ENCODE measurements around the gene MRTFA.

MRTFA gene

DNA sequence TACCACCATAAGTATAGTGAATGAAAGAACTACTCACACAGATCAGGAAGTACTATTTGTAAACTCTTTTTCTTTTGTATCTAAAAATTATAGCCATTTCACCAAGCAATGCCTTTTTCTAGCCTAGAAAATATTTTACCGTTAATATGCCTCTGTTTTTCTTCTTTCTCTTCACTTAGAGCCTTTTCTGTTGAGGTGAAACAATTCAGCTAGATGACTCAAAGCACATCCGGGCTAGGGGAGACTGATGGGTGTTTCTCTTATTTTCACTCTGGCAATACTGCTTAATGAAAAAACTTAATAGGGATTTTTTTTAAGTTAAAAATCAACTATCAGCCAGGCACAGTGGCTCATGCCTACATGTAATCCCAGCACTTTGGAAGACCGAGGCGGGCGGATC lies 172.8 kb downstream of the MRTFA start:
- no peak for DNase-seq (ENCODE audit: low read depth in 2 of 2)

DNA sequence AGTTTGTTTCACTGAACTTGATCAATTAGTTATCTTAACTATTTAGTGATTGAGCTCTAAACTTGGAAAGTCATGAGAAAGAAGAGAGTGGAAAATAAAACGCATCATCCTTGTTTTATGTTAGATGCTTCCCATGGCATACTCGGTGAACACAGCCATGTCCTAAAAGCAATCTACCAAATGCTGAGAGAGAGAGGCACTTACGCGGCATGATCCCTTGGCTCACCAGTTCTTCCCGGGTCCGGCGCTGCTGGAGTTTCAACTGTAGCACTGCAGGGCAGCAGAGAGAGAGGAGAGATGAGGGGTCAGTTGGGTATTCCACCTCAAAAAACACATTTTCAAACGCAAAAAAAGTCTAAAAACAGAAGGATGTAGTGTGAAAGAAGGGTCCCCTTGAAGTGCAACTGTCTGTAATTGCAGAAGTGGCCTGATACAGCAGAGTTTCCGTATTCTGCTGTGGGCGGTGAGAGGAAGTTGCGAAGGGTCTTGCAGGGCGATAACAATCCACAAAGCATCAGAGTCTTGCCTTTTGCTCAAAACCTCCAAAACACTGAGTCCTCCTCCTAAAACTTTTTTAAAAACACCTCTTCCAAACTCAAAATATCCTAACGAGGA lies 173.4 kb downstream of the MRTFA start:
- no peak for DNase-seq (ENCODE audit: low read depth in 2 of 2)

DNA sequence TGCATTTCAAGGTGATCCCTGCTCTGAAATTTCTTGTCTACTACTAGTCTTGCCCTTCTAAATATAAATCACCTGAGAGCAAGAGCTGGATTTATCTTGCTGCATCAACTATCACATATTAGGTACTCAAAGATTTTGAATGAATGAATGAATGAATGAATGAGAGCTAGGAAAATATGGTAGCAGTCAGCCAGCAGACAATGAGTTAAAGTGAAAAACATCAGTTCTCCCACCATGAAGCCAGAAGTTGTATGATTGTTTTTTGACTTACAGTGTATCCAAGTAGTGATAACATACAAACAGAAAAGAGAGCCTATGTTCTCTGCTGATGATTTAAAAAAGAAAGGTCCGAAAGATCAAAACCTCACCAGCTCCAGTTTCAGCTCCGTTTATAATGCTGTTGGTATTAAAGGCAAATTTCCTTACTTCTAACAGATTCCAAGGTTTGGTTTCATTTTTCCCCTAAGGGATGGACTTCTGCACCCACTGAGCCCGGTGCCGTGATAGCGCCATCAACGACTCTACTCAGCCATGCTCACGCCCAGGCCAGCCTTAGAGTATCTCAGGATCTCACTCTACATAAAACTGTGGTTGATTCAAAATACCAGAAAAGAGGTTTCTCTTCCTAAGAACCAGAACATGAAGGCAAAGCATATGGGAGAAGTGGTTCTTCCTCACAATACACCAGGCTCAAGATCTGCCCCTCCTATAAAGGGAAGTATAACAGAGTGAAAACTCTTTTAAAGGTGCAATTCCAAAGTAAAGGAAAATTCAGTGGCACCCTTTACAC lies 174.1 kb downstream of the MRTFA start:
- DNase-seq (ENCODE audit: low read depth in 2 of 2), result no peak

DNA sequence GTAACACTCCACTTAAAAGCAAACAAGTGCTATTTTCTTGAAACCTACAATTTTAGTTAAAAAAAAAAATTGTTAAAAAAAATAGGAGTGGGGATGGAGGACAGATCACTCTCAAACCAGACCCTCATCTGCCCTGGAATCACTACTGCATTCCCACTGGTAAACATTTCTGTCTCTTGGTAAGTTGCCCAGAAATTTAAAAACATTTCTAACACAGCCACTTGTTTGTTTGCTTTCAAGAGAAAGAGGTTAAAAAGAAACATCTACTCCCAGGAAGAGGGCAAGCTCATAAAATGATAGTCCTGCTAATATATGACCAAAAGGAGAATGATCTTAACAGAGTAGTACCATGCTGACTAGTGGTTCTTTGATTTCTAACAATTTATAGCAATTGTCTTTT lies 182.8 kb downstream of the MRTFA start:
- DNase-seq (ENCODE audit: low read depth in 2 of 2), result no peak

DNA sequence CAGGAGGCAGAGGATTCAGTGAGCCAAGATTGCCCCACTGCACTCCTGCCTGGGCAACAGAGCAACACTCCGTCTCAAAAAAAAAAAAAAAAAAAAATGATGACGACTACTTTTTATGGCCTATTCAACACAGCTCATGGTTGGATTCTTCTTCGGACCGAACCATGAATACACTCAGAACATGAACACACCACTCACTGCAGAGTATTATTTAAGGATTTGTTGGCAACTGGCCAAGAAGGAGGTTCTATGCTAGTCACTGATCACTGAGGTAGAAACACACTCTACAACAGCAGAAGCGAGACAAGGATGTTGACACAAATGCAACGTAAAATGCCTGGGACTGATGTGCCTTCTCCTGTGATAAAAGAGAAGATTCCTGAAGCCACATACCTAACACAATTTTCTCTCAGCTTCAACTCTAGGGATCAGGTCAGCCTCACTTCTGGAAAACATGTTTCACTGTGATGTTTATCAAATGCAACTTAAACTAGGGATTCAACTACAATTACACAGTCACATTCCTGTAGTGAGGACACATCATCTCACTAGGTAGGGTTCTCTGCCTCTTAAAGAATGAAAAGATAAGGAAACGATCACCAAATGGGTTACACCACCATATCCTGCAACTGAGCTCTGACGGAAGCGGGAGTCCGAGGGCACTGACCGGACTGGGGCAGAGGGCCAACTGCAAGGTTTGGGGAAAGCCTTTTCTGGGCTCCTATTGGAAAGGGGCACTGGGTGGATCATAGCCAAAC lies 183.6 kb downstream of the MRTFA start:
- DNase-seq (ENCODE audit: low read depth in 2 of 2), result no peak

DNA sequence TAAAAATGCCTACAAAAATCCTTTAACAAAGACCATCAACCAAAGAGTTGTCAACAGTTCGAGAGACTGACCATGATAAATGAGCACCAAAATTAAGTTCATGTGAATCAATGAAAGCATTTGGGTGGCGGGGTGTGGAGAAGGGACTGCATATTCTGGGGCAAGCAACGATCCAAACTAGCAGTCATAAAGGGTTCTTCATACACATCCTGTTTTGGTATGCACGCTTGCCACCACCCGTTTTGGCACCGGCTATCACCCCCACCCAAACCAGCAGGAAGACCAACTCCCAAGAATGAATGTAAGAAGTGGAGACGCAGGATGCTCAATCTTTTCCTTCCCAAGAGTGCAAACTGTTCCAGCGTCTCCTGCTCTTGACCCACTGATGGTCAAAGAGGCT lies 185.3 kb downstream of the MRTFA start:
- no peak for DNase-seq (ENCODE audit: low read depth in 2 of 2)

DNA sequence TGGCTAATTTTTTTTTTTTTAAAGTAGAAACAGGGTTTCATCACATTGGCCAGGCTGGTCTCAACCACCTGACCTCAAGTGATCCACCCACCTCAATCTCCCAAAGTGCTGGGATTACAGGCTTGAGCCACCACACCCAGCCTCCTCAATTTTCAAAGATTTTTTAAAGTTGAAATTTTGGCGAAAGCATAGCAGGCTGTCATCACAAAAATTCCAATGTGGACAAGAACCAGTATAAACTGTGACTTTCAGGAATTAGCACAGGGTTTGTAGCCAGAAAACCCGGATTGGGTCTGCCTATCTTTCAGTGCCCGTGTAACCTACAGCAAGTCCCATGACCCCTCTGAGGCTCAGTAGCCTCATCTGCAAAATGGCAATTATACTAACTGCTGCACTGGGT lies 185.9 kb downstream of the MRTFA start:
- no peak for DNase-seq (ENCODE audit: low read depth in 2 of 2)

DNA sequence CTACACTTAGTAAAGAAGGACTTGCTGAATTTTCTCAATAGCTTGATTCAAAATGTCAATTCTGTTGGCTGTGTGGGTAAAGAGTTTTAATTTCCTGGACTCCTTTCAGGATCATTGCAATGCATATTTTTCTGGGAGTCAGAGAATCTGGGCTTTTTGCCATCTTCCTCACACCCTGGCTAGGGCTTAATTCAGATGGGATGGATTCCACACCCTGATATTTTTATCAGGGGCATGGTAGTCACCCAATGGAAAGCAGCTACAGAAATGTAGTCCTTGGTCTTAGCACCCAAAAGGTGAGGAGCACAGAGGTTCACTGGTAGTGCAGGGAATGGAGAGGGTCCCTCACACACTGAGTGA lies 186.9 kb downstream of the MRTFA start:
- DNase-seq (ENCODE audit: low read depth in 2 of 2), result no peak

DNA sequence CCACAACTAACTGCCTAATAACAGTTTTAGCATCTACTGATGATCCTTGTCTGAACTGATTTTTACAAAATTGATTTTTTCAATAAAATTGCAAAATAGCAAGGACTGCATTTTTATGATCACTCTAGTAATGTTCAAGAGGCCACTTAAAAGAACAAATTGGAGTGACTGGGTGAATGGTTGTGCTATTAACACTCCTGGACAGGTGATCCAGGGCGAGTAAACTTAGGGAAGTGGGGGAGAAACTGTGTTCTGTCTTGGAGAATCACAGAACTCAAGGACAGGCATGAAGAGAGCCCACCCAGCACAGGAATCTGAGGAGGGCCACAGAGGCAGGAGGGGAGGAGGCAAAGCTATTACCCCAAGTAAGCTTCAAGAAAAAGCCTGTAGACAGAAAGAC lies 190.3 kb downstream of the MRTFA start:
- no peak for DNase-seq (ENCODE audit: low read depth in 2 of 2)

DNA sequence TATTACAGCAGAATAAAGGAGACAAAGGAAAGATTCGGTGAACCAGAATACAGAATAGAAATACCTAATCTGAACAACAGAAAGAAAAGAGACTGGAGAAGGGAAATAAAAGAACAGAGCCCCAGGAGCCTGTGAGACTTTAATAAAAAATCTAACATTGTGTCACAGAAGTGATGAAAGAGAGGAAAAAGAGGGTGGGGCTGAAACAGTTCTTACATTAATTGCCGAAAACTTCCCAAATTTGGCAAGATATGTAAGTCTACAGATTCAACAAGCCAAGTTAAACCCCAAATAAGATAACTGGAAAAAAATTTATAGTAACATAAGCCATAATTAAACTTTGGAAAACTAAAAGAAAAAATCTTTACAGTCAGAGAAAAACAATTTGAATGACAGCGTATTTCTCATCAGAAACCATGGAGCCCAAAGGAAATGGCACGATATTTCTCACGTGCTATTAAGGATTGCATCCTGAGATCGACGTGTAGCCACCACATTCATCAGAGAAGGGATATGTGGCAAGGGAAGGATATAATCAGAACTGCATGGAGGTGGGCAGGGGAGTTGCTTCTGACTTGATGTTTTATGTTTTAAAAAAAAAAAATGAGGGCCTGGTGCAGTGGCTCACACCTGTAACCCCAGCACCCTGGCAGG lies 192.2 kb downstream of the MRTFA start:
- no peak for DNase-seq (ENCODE audit: low read depth in 2 of 2)

DNA sequence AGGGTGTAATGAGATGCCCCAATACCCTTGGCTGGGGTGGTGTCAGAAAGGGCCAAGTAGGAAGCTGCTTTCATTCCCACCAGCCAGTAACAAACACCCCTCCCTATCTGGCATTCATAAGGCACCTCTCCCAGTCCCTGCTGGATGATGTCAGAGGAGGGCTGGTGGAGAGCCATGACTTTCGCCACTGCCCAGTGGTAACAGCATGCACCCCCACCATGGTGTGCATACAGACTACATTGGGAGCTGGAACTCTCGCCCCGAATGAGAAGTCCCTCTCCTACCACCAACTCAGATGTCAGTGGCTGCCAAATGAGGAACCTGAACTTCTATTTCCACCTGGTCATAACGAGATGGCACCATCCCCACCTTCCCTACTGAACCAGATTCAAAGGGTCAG lies 192.8 kb downstream of the MRTFA start:
- no peak for DNase-seq (ENCODE audit: low read depth in 2 of 2)

DNA sequence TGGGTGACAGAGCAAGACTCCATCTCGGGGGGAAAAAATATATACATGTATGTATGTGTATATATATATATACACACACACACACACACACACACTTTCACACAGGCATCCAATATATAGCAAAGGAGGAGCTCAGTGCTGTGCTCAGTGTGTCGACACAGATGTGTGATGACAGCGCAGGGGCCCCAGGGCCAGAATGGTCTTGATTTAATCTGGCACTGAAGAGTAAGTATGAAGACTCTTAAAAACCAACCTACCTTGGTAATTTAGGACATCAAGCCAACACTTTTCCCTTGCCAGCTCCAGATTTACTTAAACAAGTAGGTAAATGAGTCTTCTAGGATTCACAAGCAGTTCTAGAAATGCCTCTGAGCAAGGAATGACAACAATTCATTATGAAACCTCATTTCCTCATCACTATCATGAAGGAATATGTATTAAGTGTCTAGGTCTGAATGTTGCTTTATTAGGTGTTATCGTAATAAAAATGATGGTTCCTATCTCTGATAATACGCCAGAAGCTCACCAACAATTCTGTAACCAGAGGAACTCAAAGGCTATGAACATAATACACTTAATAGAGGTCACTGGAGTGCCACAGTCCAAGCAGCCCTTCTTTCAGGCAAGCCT lies 194.6 kb downstream of the MRTFA start:
- no peak for DNase-seq (ENCODE audit: low read depth in 2 of 2)

DNA sequence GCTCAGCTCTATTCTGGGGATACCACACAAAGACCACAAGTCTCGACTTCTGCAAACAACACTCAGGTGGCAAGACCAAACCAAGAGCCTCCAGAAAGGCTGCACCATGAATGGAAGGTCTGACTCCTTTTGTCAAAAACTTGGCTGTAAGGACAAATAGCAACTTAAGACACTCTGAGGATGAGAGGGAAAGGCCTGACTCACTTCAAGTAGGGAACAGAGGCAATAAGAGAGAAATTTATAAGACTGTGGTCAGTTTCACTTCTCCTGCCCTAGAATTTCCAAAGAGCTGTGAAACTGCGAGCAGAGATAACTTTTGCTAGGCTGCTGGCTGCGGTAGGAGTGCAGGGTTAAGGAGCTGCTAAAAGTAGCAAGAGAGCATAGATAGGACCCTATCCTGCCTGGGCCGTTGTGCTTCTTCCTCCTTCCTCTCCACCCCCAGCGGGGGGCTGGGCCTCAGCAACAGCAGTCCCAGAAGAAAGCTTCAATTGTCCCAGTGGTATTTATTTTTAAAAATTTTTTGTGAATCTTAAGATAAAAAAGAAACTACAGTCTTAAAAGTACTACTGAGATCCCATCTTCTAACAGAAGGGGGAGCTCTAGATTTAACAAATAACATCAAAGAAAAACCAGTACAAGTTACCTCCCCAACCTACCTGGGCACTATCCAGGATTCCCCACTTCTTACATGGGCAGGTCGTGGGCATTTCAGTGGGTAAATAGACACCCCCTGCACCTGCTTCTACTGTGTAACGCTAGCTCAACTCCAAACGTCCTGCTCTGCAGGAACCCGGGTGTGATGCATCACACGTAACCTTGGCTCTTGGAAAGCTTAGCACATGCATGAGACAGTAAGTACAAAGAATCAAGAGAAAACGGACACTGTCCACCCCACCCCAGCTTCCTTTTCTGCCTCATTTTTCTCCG lies 199.8 kb downstream of the MRTFA start:
- DNase-seq (ENCODE audit: low read depth in 2 of 2), result no peak

DNA sequence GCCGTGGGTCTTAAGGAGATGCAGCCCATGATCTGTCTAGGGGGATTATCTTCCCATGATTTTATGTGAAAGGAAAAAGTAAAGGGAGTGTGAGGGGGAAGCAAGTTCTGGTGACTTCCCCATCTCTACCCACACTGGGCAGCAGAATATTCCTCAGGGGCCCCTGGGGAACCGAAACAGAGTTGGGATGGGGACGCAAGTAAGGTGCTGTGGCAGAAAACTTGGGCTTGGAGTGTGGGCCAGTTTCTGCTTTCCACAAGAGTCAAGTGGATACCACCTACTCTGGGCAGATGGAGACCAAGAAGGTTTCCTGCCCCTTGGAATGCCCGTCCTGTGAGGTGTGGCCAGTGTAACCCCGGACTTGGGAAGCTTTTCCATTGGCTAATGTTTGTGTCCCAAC lies 201.8 kb downstream of the MRTFA start:
- DNase-seq (ENCODE audit: low read depth in 2 of 2), result no peak

DNA sequence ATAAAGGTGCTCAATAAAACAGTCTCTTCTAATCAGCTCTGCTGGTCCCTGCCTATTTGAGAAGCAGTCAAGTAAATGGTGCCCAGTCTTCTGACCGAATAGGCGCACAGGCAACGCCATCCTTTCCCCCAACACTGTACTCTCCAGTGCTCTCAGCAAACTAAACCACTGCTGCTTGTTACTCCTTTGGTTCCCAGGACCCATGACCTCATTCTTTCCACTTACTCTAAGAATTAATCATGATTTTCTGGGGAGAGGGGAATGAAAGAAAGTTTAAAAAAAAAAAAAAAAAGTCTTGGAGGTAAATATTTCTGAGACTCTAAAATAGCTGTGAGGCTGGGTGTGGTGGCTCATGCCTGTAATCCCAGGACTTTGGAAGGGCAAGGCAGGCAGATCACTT lies 202.4 kb downstream of the MRTFA start:
- no peak for DNase-seq (ENCODE audit: low read depth in 2 of 2)

DNA sequence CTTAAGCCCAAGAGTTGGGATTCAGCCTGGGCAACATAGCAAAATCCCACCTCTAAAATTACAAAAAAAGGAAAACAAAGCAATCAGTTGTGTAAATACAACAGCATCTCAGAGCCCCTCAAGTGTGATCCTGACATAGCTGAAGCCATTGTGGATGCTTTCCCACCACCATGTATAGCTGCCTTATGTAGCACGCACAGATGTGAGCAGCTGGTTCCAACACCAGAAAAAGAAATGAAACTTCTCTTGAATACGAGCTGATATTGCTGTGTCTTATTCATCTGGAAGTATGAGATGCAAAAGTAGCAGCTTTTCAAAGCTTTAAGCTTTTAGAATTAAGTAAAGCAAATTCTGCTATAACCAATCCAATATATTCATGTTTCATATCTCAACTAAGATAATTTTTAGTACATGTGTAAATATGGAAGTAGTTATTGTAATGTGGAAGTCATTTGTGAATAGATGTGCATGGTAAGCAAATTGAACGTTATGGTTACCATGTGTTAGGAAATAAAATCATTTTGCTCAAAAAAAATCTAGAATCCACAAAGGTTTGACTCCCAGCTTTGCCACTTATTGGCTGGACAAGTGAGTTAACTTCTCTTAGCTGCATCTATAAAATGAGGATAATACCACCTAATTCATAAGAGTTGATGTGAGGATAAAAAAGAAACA lies 203.0 kb downstream of the MRTFA start:
- no peak for DNase-seq (ENCODE audit: low read depth in 2 of 2)

DNA sequence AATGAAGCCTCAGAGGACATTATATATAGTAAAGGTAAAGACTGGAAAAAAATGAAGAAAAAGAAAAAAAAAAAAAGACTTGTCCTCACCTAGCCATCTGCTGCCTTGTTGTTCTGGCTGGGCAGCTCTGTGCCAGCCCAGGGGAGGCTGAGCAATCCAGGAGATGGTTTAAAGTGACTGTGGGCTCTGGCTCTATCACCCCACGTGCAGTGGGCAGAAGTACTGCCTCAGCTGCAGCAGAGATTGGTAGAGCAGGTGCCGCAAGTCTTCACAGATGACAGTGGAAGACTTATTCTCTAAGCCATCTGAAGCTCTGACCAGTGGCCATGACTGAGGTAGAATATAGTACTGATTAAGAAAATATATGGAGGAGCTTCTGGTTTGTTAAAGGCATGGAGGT lies 203.9 kb downstream of the MRTFA start:
- no peak for DNase-seq (ENCODE audit: low read depth in 2 of 2)

DNA sequence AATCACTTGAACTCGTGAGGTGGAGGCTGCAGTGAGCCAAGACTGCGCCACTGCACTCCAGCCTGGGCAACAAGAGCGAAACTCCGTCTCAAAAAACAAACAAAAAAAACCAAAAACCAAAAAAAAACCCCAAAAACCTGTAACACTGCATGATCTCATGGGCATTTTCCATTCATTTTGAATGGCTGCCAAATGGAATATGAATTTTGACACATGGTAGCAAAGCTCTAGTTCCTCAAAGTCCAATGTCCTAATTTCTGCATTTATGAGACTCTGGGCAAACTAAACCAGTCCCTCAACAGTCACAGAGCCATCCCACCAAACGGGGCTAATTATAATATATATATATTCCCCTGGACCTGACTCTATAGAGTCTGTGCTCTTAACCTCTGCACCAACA lies 204.4 kb downstream of the MRTFA start:
- DNase-seq (ENCODE audit: low read depth in 2 of 2), result no peak

DNA sequence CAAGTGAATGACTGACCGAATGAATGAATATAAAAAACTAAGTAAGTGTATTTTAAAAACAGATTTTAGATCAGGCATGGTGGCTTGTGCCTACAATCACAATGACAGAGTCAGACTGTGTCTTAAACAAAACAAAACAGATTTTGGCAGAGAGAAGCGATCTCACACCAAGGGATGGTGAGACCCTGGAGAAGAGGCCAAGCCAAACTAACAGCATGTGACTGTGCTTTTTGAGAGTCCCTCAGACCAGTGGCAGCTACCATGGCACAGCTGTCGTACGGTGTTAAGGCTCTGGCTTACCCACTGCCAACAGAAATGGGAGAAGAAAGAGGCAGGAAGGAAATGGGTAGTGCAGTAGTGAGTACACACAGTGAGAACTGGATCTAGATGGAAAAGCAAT lies 205.5 kb downstream of the MRTFA start:
- no peak for DNase-seq (ENCODE audit: low read depth in 2 of 2)

DNA sequence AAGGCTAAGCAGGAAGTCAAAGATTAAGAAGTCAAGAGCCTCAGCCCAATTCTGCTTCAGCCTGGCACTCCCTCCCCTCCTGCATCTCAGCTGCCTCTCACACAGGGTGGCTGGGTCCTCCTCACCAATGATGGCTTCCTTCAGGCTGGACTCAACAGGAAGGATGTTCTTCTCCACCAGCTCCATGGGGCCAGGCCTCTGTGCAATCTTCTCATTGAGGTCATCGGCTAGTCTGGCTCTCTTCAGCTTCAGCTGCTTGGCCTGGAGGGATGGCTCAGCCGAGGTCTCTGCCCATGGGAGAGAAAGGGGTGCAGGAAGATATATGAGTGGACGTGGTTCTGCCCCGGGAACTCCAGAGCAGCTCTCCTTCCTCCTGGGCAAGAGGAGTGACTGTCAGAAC lies 207.0 kb downstream of the MRTFA start:
- DNase-seq (ENCODE audit: low read depth in 2 of 2), result no peak
